Fibroblast of skin of scalp (primary cell): ENCODE results near the gene STAP2.
"Not testable (repeated sequence)": the region's sequence is repeated elsewhere in the genome, so short reads cannot be mapped to it uniquely, and the experiment has no call there.

Experiments
- DNase-seq: peaks from one replicate; pipeline ENCODE4 v3.0.0-alpha.2; 2013

The STAP2 gene

GRCh38 chr19:4297901-4298809 is 40.5 kb downstream of the STAP2 start:
- no peak for DNase-seq

GRCh38 chr19:4295972-4296771 is 42.5 kb downstream of the STAP2 start:
- DNase-seq: peak; percentile 12

DNA sequence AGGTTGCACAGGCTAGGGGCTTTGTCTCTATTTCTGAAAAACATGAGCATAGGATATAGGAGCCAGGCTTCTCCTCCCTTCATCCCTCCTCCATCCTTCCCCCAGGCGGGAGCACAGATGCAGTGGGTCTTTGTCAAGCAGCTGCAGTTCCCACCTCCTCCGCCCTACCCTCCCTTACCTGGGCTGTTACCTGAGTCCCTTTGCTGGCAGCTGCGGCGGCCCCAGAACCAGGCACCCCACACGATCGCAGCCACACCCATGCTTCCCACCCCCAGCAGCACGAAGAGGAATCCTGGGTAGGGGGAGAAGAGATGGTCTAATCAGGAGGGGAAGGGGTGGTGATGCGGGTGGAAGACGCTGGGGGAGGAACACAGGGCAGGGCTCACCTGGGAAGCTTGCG is 44.2 kb downstream of the STAP2 start:
- DNase-seq: no peak

GRCh38 chr19:4292515-4292914 is 46.1 kb downstream of the STAP2 start:
- DNase-seq: no peak

DNA sequence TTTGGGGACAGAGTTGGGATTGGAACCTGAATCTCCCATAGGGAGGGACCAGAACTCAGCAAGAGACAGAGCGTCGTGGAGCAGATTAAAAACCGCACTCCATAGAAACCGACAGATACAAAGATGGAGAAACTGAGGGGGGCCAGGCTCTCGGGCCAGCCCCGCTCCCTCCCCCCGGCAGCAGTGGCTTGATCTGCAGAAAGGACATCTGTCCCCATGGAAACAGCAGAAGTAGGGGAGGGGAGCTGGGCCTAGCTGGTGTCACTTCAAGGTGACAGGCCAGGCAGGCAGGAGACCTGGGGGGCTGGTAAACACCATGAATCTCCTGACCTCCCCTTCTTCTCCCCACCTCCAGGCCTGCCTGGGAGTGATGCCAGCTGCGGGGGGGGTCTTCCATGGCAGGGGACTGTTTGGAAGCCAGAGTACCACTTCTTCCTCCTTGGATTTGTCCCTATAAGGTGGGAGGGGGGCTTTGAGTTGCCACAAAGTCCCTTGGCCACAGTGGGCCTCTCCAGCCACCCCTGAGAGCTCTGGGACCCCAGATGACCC is 47.4 kb downstream of the STAP2 start:
- no peak for DNase-seq

DNA sequence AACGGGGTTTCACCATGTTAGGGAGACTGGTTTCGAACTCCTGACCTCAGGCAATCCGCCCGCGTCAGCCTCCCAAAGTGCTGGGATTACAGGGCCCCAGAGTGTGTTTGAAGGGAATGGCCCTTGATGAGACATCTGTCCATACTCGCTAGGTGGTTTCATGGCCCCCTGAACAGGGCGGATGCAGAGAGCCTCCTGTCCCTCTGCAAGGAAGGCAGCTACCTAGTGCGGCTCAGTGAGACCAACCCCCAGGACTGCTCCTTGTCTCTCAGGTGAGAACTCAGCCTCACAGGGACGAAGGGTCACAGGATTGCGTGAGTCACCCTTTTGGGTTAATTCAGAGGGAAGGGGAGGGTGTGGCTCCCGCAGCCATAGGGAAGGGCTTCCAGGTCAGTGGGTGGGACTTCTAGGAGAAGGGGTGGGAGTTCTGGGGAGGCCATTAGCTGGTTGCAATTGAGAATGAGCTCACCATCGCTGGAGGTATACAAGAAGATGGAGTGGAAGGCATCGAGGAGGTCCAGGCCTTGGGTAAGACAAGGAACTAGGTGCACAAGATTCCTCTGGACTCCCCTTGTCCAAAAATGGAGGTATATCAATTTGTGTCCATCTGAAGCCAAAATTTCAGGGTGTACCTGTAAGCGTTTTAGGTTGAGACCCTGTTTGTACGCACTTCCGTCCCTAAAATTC is 50.4 kb downstream of the STAP2 start:
- DNase-seq: no peak

DNA sequence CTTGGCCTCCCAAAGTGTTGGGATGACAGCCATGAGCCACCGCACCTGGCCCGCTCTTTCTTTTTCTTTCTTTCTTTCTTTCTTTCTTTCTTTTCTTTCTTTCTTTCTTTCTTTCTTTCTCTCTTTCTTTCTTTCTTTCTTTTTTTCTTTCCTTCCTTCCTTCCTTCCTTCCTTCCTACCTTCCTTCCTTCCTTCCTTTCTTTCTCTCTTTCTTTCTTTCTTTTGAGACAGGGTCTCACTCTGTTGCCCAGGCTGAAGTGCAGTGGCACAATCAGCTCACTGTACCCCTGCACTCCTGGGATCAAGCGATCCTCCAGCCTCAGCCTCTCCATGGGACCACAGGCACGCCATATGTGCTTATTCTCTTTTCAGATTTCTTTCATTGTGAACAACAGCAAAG is 52.5 kb downstream of the STAP2 start:
- DNase-seq: not testable (repeated sequence)

DNA sequence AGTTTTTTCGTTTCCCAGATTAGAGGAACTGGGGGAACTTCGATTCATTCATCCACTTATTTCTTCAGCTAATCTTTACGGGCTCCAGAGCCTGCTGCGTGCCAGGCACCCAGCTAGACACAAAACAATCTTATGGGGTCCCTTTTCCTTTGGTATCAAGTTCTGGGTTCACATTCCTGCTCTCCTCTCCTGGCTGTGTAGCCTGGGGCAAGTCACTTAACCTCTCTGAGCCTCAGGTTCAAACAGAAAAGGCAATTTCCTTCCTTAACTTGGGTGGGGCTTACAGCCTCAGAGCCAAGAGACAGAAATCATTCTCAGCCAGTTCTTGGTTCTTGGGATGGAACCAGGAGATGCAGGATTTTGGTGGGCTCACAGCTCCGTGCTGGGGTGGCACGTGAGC is 53.7 kb downstream of the STAP2 start:
- no peak for DNase-seq

- no peak for DNase-seq
These were observed 54.3 kb downstream of the STAP2 start for GRCh38 chr19:4284176-4284958.

- no peak for DNase-seq
These were observed 58.9 kb downstream of the STAP2 start for GRCh38 chr19:4279530-4280422.

DNA sequence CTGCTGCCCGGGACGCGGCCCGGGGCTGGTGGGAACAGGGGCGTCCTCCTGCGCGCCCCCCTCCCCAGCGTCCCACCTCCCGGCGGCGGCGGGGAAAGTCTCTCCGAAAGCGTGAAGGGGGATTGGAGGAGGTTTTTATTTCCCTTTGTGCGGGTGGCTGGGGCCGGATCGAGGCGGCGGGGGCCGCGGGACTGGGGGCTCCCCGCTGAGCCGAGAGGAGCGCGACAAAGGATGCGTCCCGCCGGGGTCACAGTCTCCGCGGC is 59.4 kb downstream of the STAP2 start:
- no peak for DNase-seq

DNA sequence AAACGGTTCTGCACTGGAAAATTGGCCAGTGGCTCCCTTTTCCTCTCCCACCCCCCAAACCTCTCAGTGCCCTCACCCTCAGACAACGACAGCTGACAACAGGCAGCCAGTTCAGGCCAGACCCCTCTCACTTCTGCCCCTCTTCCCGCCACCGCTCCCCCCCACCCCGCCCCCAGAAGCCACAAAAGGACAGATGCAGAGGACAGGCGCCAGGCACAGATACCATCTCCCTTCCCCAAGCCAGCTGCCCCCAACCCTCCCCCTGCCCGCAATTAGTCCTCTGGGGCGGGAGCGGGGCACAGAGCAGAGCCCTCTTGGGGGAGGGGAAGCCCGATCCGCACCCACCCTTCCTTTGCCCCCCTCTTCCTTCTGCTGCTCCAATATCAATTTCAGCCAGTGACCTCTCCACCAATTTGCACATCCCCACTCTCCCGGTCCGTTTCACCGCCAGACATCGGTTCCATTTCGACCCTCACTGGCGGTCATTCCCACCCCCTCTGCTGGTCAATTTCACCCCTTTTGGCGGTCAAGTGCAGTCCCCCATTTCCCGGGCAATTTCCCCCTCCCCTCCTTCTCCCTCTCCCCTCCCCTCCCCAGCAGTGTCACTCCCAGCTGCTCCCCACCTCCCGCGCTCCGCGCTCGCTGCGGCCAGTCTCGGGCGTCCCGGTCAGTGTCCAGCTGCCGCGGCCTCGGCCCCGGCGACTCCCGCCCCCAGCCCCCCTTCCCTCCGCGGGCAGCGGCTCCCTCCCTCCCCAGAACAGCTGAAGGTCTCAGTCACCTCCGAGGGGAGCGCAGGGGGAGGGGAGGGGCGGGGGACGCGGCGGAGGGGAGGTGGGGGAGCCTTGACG is 60.0 kb downstream of the STAP2 start, which contains the start of gene SHD:
Gene SHD (plus strand): TSS at position 848 of the 848 bp plus-strand sequence. CDS start 798 bp downstream, outside the sequence.
- DNase-seq: no peak

GRCh38 chr19:4278010-4278409 is 60.6 kb downstream of the STAP2 start:
- no peak for DNase-seq

DNA sequence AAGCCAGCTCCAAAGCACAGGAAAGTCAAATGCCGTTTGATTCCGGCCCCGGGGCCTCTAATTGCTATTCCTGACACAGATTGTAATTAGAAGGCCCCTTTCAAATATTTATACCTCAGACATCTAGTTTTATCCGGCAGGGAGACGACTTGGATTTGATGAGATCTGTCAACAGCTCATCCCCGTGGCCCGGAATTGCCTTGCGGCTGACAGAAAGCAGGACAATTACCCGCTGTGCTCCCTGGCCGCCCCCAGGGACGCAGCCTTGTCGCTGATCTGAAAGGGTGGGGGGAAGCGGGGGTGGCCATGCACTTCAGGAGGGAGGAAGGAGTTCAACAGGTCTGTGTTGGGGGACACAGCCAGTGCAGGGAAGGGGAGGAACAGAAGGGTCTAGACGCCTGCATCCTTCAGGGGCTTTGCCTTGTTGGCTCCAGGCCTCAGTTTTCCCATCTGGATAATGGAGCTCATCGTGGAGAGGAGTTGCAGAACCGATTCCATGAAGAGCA is 61.4 kb downstream of the STAP2 start:
- DNase-seq: no peak

GRCh38 chr19:4274321-4274686 is 64.3 kb downstream of the STAP2 start:
- DNase-seq: not testable (repeated sequence)
